ENCODE measurements around the gene SPECC1. TPM values are rescaled to one million over a fixed set of nuclear protein-coding genes. Genes with fewer than 3 reads are reported as not detected.

The SPECC1 gene
- total and polyA plus RNA-seq, 2 of the 4 experiments (the other 2 are of a cell fraction) = 16.9 to 26.2 TPM

DNA sequence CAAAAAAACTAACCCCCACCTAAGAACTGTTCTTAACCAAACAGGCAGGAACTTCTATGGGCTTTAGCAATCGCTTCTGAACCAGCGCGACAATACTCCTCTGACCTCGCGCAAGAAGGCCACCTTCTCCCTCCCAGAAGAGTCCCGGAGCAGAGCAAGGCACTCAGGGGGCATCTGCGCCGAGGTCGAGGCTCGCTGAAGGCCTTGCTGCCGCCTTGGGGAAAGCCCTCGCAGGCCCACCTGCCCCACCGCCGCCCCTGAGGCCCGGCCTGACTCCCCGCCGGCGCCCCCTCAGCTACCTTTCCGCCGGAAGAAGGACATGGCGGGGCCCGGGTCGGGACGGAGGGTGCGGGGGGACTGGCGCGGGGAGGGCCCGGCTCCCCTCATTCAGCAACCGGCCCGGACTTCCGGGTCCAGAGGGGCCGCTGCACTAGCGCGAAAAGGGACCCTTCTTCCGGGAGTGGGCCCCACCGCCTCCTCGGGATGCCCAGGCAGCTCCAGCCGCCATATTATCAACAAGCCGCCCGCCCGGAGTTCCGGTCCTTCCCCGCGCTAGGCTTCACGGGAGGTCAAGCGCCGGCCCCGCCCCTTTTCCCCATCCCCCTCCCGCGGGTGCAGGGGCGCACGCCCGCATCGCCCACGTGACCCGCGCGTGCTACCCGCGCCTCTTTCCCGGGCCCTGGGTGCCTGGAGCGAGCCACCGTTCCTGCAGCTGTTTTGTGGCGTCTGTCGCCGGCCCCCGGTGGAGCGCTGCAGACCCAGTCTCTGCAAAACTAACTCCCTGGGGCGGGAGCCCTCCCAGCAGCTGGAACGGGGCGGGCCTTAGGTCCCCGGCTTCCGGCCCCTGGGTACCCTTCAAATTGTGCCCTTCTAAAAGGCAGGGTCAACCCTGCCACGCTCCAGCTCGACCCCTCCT, 31.6 kb upstream of the SPECC1 start, which contains the start of gene AKAP10:
TSS of gene AKAP10 (minus strand) at position 536 of the 916 bp plus-strand sequence. CDS start at position 387, 149 bp downstream.
- peak within 1 kb of the TSS; percentile 74 for H2AK5ac ChIP-seq (ENCODE audit: low read depth, low read length)
- peak within 1 kb of the TSS; percentile 99 for H3K27ac ChIP-seq (ENCODE audit: insufficient read depth, low read length)
- H2AFZ ChIP-seq (replicated peaks; ENCODE audit: low read length, poor library complexity) = peak within 1 kb of the TSS; percentile 96
- DNase-seq (peak; percentile 73), ATAC-seq (ENCODE audit: low read depth) (peak; percentile 98)
- H3K9ac ChIP-seq (ENCODE audit: low read depth, low read length) = peak within 1 kb of the TSS; percentile 100
- CTCF ChIA-PET = interaction anchor here (0.6 to 1.0 kb wide), 3 partner anchors 15 to 138 kb away, joined by 3 to 4 read pairs (median 3); no protein-coding TSS in a partner anchor
- peak within 1 kb of the TSS; percentile 98 for H4K5ac ChIP-seq (ENCODE audit: low read depth, low read length)
- peaks cover 5 to 46% of the 10 kb centered on the region in 2 experiments for H3K79me1 ChIP-seq (ENCODE audit: low read depth in 1 of 2, low read length in 2 of 2)
- BruUV-seq (replicated peaks) = no TSS peak
- peak within 1 kb of the TSS; percentile 82 for H2BK5ac ChIP-seq (ENCODE audit: low read depth, low read length, poor library complexity, severe bottlenecking)
- no peak within 1 kb of the TSS for H2BK20ac ChIP-seq (ENCODE audit: low read depth, low read length)
- H4K91ac ChIP-seq (ENCODE audit: insufficient read depth, low read depth, low read length) = peak within 1 kb of the TSS; percentile 87
- 1% methylated on average over 35 of the region's 75 CpGs; no CpG with 5 or more reads in 1 of the 2 experiments for WGBS, 2 experiments (ENCODE audit: extremely low coverage in 2 of 2, insufficient read length in 1 of 2)
- H4K8ac ChIP-seq (ENCODE audit: low read depth in 2 of 2, low read length in 2 of 2) = peak within 1 kb of the TSS; percentile 98 to 99
- H3K9me3 ChIP-seq (ENCODE audit: control insufficient read depth, insufficient read depth, low read length) = no peaks in the 10 kb centered on the region
- peak within 1 kb of the TSS; percentile 56 for H2BK120ac ChIP-seq (ENCODE audit: low read depth, low read length)
- POLR2A ChIA-PET (ENCODE audit: unreplicated experiment) = interaction anchor here (0.6 kb wide), 2 partner anchors 54 to 133 kb away, joined by 3 to 4 read pairs; no protein-coding TSS in a partner anchor
- H3K4me3 ChIP-seq (ENCODE audit: insufficient read depth, low read depth, low read length) = peak within 1 kb of the TSS; percentile 100
- peak within 1 kb of the TSS; percentile 90 for H2AK9ac ChIP-seq (replicated peaks; ENCODE audit: low read depth, low read length, poor library complexity)
- dilution Hi-C loops (cut with HindIII; ENCODE audit: low sequenced_read_pairs, unreplicated experiment) (no loop called here), intact Hi-C loops (cut with micrococcal nuclease) (no loop called here), in situ Hi-C loops (cut with MboI; ENCODE audit: low sequenced_read_pairs) (no loop called here)
- peaks cover 4% of the 10 kb centered on the region; the same call in 1 of the 2 replicates for H3K36me3 ChIP-seq (ENCODE audit: control insufficient read depth, insufficient read depth, low read length)
- H3K4me2 ChIP-seq (ENCODE audit: low read depth, low read length) = peak within 1 kb of the TSS; percentile 100
- H3K56ac ChIP-seq (ENCODE audit: extremely low read depth, insufficient read depth, low read length) = peak within 1 kb of the TSS; percentile 87
- peak within 1 kb of the TSS; percentile 88 for H3K14ac ChIP-seq (replicated peaks; ENCODE audit: low read depth, low read length)
- peak; percentile 96 for TF ChIP-seq USF2 (IDR thresholded peaks at IDR 0.05; ENCODE audit: low read depth, low read length)
- TF ChIP-seq NFE2L2 (IDR thresholded peaks at IDR 0.05; ENCODE audit: low read depth, low read length) = no peak
- no peak for TF ChIP-seq RFX5 (IDR thresholded peaks at IDR 0.05; ENCODE audit: low read depth, low read length)
- no peak for TF ChIP-seq ELK1 (IDR thresholded peaks at IDR 0.05; ENCODE audit: borderline replicate concordance, low read depth, low read length)
- TF ChIP-seq POLR2A (IDR thresholded peaks at IDR 0.05; ENCODE audit: low read depth, low read length) = peak; percentile 78
- no peak for TF ChIP-seq FOS (IDR thresholded peaks at IDR 0.05; ENCODE audit: low read depth, low read length)
- peak; percentile 84 for TF ChIP-seq MXI1 (IDR thresholded peaks at IDR 0.05; ENCODE audit: borderline replicate concordance, low read depth, low read length)
- peak; percentile 84 for TF ChIP-seq BHLHE40 (IDR thresholded peaks at IDR 0.05; ENCODE audit: low read depth, low read length)
- peak; percentile 77; the same call in 1 of the 2 replicates for TF ChIP-seq MAZ (IDR thresholded peaks at IDR 0.05; ENCODE audit: borderline replicate concordance, low read depth, low read length)
- peaks cover 4% of the 10 kb centered on the region for H3K4me1 ChIP-seq (ENCODE audit: control insufficient read depth, insufficient read depth, low read length)
- peaks cover 4% of the 10 kb centered on the region; the same call in 1 of the 2 replicates for H3K9me1 ChIP-seq (ENCODE audit: insufficient read depth, low read length)
- H3K18ac ChIP-seq (ENCODE audit: low read depth, low read length) = peak within 1 kb of the TSS; percentile 66
- H3K4ac ChIP-seq (ENCODE audit: low read depth, low read length) = peak within 1 kb of the TSS; percentile 88
- no peaks in the 10 kb centered on the region for H3K27me3 ChIP-seq (ENCODE audit: control insufficient read depth, insufficient read depth, low read length)
- peak within 1 kb of the TSS; percentile 79; the same call in 1 of the 2 replicates for H3K23ac ChIP-seq (ENCODE audit: low read depth, low read length)
- peaks cover 10% of the 10 kb centered on the region for H4K20me1 ChIP-seq (ENCODE audit: insufficient read depth, low read length)
- H2BK15ac ChIP-seq (ENCODE audit: low read depth, low read length) = peak within 1 kb of the TSS; percentile 24; the same call in 1 of the 3 replicates

Measured in IMR-90 (cell line).